ENCODE data around the gene SARDH. TPM values are rescaled to one million over a fixed set of nuclear protein-coding genes. Genes with fewer than 3 reads are reported as not detected.

Gene SARDH
- total RNA-seq, 1 experiment from 2014 or later: 5.3 TPM

- DNase-seq: no peak
- H3K27me3 ChIP-seq (ENCODE audit: insufficient read depth, low read length): no peaks in the 10 kb centered on the region
- H2BK120ac ChIP-seq (ENCODE audit: low read depth, low read length, poor library complexity, severe bottlenecking): no peak overlapping the region
- H3K18ac ChIP-seq (ENCODE audit: insufficient read length, low read depth, low read length): no peak overlapping the region
- H4K5ac ChIP-seq (ENCODE audit: insufficient read length, low read depth, low read length): no peak overlapping the region
- H2BK5ac ChIP-seq (ENCODE audit: insufficient read length, low read length): no peak overlapping the region
- H3K14ac ChIP-seq (ENCODE audit: insufficient read depth, low read length): no peak overlapping the region
- no peak overlapping the region for H2BK15ac ChIP-seq (ENCODE audit: low read depth, low read length)
- no peak overlapping the region for H2BK12ac ChIP-seq (ENCODE audit: insufficient read length, low read depth, low read length)
- no peak overlapping the region for H3K4me3 Mint-ChIP-seq
- no peak overlapping the region for H3K9ac ChIP-seq (ENCODE audit: extremely low read depth, insufficient read length, low read length)
- no peaks in the 10 kb centered on the region for H3K23me2 ChIP-seq (ENCODE audit: insufficient read length, low read depth, low read length, poor library complexity, severe bottlenecking)
- no peaks in the 10 kb centered on the region for H3K9me3 Mint-ChIP-seq
- no peak overlapping the region for H2BK20ac ChIP-seq (ENCODE audit: low read depth, low read length, poor library complexity, severe bottlenecking)
- H3K4ac ChIP-seq (ENCODE audit: low read depth, low read length): no peak overlapping the region
- H3K79me2 ChIP-seq (ENCODE audit: insufficient read depth, low read length): no peaks in the 10 kb centered on the region
- H3K23ac ChIP-seq (ENCODE audit: insufficient read length, low read depth, low read length): no peak overlapping the region
- H3K27me3 Mint-ChIP-seq (ENCODE audit: low read depth): peaks cover 5% of the 10 kb centered on the region
- no peaks in the 10 kb centered on the region for H3K9me3 ChIP-seq (ENCODE audit: control insufficient read depth, low read depth, low read length)
- H4K20me1 ChIP-seq (ENCODE audit: control insufficient read depth, insufficient read depth, insufficient read length): no peaks in the 10 kb centered on the region
- H3T11ph ChIP-seq (ENCODE audit: low read length): no peak overlapping the region
- TF ChIP-seq CTCF (conservative IDR thresholded peaks at IDR 0.05): no peak
- H4K91ac ChIP-seq (ENCODE audit: insufficient read length, low read depth, low read length): no peak overlapping the region
- no peaks in the 10 kb centered on the region; the same call in 1 of the 2 replicates for H3K4me1 ChIP-seq (ENCODE audit: insufficient read depth, low read length)
- H3K27ac ChIP-seq (ENCODE audit: insufficient read length, low read depth, low read length): no peak overlapping the region
- no peak overlapping the region for H3K4me2 ChIP-seq (ENCODE audit: insufficient read depth, insufficient read length, low read length)
- no peak overlapping the region for H3K56ac ChIP-seq (ENCODE audit: insufficient read length, low read depth, low read length)
- no CpG with 5 or more reads among the region's 8 CpGs for WGBS (ENCODE audit: extremely low coverage, insufficient read length, low lambda C conversion rate)
- H2AFZ ChIP-seq (ENCODE audit: low read length): no peak overlapping the region
- no peaks in the 10 kb centered on the region for H3K79me1 ChIP-seq (ENCODE audit: insufficient read depth, low read depth, low read length, poor library complexity, severe bottlenecking)
- H2AK5ac ChIP-seq (ENCODE audit: insufficient read length, low read length): no peak overlapping the region
- H4K8ac ChIP-seq (replicated peaks; ENCODE audit: insufficient read length, low read depth, low read length): no peak overlapping the region
- H3K27ac Mint-ChIP-seq: no peak overlapping the region
- H3K36me3 Mint-ChIP-seq (ENCODE audit: insufficient read depth in 1 of 3, low read depth in 3 of 3): no peaks in the 10 kb centered on the region
- H3K4me1 Mint-ChIP-seq: peaks cover 20 to 32% of the 10 kb centered on the region in 2 experiments
Measured at GRCh38 chr9:133639613-133640012, 98.5 kb downstream of the SARDH start.

Measured in H9 (cell line).